ENCODE data around the gene ASAP2. TPM values are rescaled to one million over a fixed set of nuclear protein-coding genes. Genes with fewer than 3 reads are reported as not detected.
A peak's percentile ranks its signal among the peaks of the same experiment; 100 is the strongest.

Gene ASAP2
- total RNA-seq, 1 donor from 2014 or later: 24.3 TPM

DNA sequence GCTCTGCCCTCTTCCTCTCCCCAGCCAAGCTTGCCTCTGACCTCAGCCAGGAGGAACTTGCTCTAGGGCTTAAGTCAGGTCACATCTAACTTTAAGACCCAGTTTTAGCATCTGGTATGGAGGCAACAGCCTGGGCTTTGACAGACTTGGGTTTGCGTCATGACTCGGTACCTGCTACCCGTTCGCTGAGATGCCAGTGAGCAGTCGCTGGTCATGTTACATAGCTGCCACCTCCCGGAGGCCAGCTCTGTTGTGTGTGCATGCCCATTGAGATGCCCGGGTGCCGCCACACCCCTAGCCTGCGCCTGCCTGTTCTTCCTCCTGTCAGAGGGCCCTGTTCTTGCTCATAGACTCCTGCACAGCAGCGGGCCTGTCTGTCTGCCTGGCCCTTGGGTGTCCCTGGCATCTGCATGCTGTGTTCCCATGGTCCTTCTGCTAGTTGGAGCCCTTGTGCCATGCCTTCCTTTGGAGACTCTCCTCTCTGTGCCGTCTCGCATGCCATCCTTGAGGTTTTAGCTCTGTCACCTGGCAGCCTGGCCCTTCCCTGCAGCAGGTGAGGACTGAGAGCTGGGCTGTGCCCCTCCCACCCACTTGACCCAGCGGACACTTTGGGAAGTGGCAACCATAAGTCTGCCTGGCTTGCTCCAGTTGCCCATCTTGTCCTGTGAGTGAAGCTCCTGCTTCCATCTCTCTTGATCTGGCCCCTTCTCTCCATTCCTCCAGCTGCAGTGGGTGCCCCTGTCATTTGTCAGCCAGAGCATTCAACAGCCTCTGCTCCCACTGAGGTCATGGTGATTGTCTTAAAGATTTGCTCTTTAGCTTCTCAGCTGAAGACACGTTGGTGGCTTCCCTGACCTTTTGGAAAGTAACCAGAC lies 24.9 kb downstream of the ASAP2 start:
- ATAC-seq: peak; percentile 13 to 49
- no peaks in the 10 kb centered on the region for H3K9me3 ChIP-seq
- H3K27ac ChIP-seq: peak overlapping the region; percentile 25
- H3K4me3 ChIP-seq: no peak overlapping the region
- peak; percentile 60 for DNase-seq
- intact Hi-C loops (cut with DNase I): no loop called here
- H3K36me3 ChIP-seq: no peaks in the 10 kb centered on the region
- H3K4me1 ChIP-seq: peaks cover 93% of the 10 kb centered on the region
- TF ChIP-seq CTCF (IDR thresholded peaks at IDR 0.05): no peak
- no peaks in the 10 kb centered on the region for H3K27me3 ChIP-seq (ENCODE audit: low read depth)

- Histone ChIP-seq H3K4me1 (peaks cover 93% of the 10 kb centered on the region), H3K27ac (no peak overlapping the region)
- no peak for DNase-seq
Measured at GRCh38 chr2:9232166-9232479, 25.5 kb downstream of the ASAP2 start.

DNA sequence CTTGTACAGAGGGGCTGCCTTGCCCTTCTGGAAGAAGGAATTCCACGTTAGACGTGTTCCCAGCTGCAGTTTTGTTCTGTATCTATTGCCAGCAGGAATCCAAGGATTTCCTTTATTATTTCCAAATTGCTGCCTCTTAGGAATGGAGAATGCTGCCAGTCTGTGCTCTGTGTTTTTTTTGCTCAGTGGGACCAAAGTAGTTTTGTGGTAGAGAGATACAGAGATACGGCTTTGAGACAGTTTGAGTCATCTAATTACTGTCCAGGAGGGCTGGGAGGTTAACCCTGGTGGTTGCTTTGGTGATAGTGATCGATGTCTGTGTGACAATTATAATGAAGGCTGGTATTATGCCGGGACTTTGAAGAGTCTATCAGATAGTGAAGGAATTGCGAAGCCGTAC lies 26.3 kb downstream of the ASAP2 start:
- intact Hi-C loops (cut with DNase I): no loop called here
- Histone ChIP-seq H3K27me3 (ENCODE audit: low read depth) (no peaks in the 10 kb centered on the region), H3K27ac (no peak overlapping the region), H3K9me3 (no peaks in the 10 kb centered on the region), H3K4me1 (peaks cover 93% of the 10 kb centered on the region), H3K36me3 (no peaks in the 10 kb centered on the region), H3K4me3 (no peak overlapping the region)
- TF ChIP-seq CTCF (IDR thresholded peaks at IDR 0.05): no peak
- DNase-seq (no peak), ATAC-seq (no peak)

More at GRCh38 chr2:9232166-9232479, 25.5 kb downstream of the ASAP2 start:
- intact Hi-C loops (cut with DNase I): no loop called here
- Histone ChIP-seq H3K9me3 (no peaks in the 10 kb centered on the region), H3K4me3 (no peak overlapping the region), H3K36me3 (no peaks in the 10 kb centered on the region), H3K27me3 (ENCODE audit: low read depth) (no peaks in the 10 kb centered on the region)
- no peak for TF ChIP-seq CTCF (IDR thresholded peaks at IDR 0.05)
- no peak for ATAC-seq

GRCh38 chr2:9234680-9235146 lies 28.1 kb downstream of the ASAP2 start:
- ATAC-seq (peak; percentile 66 to 81), DNase-seq (no peak)
- Histone ChIP-seq H3K9me3 (no peaks in the 10 kb centered on the region), H3K27me3 (ENCODE audit: low read depth) (no peaks in the 10 kb centered on the region), H3K36me3 (no peaks in the 10 kb centered on the region), H3K4me1 (peaks cover 95% of the 10 kb centered on the region), H3K27ac (peak overlapping the region; percentile 74), H3K4me3 (no peak overlapping the region)
- TF ChIP-seq CTCF (IDR thresholded peaks at IDR 0.05): no peak
- intact Hi-C loops (cut with DNase I): no loop called here

DNA sequence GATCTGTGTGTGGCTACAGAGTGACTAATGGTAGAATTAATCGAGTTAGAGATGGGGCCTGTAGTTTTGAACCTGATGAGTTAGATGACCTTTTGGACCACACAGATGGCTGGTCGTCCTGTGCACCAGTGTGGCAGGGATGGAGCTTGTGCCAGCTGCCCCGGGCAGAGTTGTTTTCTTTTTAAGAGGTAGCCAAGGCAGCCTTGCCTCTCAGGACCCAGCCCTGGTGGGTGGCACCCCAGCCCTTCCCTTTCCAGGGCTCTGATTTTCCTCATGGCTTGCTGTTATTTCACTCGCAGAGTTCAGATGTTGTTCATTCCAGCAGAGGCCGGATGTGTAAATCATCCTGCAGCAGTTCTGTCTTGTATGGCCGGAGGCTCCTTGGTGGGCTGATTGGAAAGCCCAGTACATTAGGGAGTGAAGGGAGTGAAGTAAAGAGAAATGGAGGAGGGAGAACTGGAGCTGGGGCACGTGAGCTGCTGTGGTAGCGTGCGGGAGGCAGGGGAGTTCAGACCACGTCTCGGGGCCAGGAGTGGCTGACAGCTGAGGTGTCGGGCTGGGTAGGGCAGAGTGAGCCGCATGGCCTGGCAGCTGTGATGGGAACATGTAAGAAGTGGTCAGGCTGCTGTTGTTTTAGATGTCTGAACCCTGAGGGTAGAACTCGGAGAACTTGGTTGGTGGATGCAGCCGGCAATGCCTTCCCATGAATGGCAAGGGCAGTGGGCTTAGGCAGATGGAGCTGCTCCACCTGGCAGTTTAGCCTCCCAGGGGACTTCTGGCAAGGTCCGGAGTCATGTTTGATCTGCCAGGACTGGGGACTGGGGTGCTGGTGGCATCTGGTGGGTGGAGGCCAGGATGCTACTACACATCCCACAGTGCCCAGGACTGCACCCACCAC lies 28.8 kb downstream of the ASAP2 start:
- Histone ChIP-seq H3K27ac (peak overlapping the region; percentile 74), H3K36me3 (no peaks in the 10 kb centered on the region), H3K4me1 (peaks cover 89% of the 10 kb centered on the region), H3K27me3 (ENCODE audit: low read depth) (no peaks in the 10 kb centered on the region), H3K4me3 (no peak overlapping the region), H3K9me3 (no peaks in the 10 kb centered on the region)
- no peak for TF ChIP-seq CTCF (IDR thresholded peaks at IDR 0.05)
- intact Hi-C loops (cut with DNase I): no loop called here
- ATAC-seq (peak in 1 of 2 donors; percentile 4), DNase-seq (no peak)
